Left renal pelvis (tissue), 4 donors: ENCODE results near the gene RELL1. TPM values are rescaled to one million over a fixed set of nuclear protein-coding genes. Genes with fewer than 3 reads are reported as not detected.

Experiments used
- DNase-seq, 4 donors: peaks; one replicate each; pipeline ENCODE4 v3.0.0-alpha.2; 2013; ENCODE audit warnings: low read depth in 4 of 4, low spot score in 3 of 4
- polyA plus RNA-seq, 4 donors: library from polyadenylated mRNA; unstranded; fragments of 120-200 nt; gene quantifications; one replicate each; pipeline ENCODE4 v1.2.1, GENCODE V29; 2013; ENCODE audit not compliant: insufficient read length in 4 of 4

The RELL1 gene
- polyA plus RNA-seq, 4 donors = 9.8 to 10.4 (median 10.2) TPM

DNA sequence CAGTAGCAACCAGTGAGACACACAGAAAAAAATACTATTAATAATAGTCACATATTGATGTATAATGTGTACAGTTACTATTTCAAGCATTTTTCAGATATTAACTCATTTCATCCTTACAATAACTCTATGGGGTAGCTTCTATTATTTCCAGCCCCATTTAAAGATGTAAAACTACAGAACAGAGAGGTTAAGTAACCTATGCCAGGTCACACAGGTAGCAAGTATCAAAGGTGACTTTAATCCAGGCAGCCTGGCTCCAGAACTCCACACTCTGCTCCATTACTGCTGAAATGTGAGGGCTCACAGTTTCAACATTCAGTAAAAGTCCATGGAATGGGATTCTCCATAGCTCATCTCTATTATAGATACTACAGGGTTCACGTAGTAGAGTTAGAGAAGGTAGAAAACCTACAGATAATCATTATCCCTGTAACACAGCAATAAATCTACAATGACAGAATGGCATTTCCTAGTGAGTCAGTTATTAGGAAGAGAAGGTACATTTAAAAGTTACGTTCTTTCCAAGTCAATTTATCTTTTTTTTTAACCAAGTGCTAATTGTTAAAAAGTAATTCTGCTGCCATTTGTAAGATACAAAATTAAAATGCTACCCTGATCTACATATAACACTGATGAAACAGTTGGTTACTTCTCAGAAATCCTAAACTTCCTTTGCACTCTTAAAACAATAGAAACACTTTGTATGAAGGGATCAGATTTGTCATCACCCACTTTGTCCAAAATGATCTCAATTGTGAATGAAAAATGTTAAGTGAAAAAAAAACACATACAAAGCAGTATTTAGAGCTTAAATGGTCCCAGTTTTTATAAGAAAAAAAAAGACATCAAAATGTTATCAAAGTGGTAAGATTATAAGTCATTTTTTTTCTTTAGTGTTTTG is 18.7 kb downstream of the RELL1 start:
- DNase-seq = no peak

DNA sequence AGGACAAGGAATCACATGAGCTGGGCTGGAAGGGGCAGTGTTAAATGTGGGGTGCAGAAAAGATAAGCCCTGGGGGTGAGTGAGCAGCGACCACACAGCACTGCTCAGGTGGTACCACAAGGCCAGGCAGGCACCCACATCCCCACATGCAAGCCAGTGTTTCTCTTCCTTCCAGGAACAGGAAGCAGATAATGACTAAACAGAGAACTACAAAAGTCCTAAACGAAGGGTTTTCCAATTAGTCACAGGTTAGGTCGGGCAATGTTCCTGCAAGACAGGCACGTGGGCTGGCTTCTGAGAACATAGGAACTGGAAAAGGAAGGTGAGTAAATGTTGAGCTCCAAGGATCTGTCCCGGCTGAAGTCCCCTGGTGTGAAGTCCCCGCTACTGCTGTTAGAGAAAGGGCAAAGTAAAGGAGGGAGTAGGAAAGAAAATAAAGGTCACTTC is 19.5 kb downstream of the RELL1 start:
- no peak for DNase-seq

DNA sequence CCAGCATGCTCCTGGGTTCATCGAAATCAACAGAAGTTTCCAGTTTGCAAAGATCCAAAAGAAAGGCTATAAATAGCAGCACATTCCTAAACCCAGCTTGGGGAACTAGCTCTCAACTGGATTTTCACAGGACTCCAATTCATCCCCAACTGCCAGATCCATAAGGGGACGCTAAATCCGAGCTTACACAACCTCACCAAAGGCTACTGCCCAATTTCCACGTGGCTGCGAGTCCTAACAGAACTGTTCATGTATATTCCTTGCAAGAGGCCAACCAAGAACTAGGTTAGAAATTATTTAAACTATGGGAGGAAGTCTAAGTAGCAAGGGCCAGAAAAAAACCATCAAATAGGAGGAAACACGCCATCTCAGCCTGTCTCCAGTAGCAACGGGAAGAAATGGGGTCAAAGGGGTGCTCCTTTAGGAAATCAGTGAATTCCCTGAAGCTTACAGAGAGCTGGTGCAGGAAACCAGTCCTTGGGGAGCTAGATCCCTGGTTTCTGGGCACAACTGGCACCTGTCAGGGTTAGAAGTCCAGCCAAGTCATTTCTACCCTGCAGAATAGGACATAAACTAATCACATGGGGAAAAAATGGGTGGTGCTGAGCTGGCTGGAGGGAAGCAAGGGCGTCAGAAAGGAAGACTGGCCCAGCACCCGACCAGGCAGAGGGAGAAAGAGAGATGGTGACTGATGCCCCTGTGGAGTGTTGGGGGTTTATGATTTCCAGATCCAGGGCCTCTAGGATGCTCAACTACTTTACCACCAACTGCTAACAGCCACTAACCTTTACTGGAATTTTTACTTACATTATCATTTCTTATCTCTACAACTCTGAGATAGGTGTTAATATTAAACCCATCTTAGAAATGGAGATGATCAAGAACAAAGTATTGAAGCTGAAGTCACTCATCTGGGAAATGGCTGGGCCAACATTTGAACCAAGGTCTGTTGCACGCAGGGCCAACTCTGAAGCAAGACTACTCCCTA is 20.5 kb downstream of the RELL1 start:
- DNase-seq = no peak

DNA sequence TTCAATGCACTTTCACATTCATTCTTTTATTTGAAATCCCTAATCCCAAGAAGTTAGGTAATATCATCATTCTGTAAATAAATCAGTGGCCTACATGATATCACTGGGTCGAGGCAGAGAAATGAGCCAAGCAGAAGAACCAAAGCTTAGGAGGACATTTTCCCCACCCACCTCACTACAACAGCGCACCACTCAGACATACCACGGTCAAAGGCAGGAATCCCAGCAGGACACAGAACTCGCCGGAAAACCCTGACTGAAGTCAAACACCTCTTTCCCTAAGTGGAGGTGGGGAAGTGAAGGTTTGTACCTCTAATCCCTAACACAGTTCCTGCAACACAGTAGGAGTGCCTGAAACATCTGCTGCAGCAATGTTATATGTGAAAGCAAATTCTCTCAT is 21.5 kb downstream of the RELL1 start:
- DNase-seq = no peak

DNA sequence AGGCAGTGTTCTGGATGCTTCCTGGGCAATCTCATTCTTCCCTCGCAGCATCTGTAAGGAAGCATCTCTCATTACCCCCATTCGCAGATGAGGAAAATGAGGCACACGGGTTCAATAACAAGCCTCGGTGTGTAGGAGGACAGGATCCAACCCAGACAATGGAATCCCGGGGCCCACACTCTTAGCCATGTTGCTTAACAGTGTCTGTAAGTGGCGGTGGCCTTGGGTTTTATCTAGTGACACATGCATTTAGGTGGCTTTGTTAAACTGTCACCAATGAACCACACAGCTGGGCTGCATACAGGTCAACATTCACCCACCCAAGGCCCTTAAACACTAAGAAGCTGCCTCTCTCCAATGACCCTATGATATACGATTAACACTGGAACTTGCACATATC is 22.6 kb downstream of the RELL1 start:
- DNase-seq = no peak

DNA sequence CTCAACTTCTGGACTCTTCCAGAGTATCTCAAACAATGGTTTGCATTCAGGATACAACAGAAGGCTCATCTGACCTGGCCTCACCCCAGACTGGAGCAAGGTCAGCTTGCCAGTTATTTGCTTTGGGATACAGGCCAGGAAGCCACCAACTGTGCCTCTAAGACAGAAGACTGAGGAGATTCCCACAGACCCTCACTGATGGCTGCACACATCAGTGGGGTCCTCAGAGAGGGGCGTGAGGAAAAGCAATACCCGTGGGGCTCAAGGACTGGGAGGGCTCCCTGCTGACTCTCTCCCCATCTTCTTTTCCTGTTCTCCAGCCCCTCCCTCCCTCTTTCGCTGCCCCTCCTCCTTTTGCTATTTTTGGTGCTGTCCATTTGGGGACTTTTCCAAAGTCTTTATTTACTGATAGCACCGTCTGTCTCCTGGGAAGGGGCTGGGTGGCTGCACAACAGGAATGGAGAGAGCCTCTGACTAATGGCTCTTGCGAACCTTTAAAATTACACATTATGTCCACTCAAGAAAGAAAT is 23.2 kb downstream of the RELL1 start:
- no peak for DNase-seq

DNA sequence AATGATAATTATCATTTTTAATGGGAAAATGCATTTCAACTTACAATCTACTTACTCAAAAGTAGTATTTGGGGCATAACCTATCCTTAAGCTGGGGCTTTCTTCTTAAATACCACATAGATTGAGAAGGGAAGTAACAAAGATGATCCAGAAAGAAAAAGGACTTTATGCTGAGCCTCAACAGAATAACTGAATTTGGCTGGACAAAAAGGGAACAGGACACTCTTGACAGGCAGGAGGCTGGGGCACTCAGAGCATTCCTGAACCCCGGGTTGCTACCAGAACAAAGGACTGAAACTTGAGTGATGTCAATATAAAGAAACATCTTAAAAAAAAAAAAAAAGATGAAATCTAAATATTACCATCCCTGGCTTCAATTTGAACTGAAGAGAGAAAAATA is 23.9 kb downstream of the RELL1 start:
- DNase-seq = no peak

DNA sequence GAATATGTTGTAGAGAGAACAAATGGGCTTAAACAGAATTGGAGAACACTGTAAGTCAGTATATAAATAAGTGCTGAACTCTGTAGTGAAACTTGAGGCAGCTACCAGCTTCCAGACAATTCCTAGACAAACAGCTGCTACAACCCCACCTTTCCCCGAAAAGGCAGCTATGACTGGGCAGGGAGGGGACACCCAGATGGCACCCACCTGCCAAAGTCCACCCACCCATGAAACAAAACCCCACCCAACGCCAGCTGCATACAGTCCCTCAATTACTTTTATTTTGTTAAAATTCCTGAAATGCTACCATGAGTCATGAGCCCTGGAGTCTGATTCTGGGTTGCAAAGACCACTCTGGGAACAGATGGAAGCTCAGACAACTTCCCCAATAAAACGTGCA is 24.4 kb downstream of the RELL1 start:
- no peak for DNase-seq

DNA sequence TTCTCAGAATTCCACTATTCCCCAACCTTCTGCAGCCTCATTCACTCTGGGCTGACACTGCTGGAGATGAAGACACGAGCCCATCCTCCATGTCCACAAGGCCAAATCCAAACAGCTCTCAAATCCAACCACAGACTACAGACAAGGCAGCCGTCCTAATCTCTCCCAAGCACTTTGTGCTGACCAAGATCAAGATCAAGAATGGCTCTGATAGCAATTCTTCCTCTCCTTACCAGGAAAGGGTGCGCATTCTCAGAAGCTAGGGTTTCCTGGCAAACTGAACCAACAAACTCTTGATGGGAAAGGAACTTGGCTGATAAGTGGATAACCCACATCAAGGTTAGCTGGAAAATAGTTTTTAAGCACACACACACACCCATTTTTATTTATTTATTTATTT is 26.5 kb downstream of the RELL1 start:
- no peak for DNase-seq

DNA sequence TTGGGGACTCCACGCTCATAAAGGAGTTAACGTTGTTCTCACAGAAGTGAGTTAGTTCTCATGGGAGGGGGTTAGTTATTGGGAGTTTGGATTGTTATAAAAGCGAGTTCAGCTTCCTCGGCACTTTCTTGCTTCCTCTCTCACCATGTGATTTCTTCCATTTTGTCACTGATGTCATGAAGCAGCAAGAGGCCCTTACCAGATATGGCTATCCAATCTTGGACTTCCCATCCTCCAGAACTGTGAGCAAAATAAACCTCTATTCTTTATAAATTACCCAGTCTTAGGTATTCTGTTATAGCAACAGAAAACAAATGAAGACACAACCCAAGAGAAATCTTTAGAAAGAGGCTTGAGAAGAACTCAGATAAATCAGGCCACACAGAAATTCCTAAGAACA is 29.5 kb downstream of the RELL1 start:
- DNase-seq = no peak

DNA sequence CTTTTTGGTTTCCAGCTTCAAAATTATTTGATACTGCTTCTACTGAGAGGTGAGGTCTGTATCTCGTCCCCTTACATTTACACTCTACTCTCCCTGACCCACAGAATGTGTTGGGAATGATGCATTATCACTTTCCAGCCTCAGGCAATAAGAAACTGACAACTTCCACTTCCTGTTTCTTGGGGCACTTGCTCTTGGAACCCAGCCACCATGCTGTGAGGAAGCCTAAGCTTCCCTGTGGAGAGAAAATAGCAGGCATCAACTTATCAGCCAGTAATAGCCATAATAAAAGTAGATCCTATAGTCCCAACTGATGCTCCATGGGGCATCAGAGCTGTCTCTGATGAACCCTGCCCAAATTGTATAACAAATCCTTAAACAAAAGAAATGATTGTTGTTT is 32.6 kb downstream of the RELL1 start:
- no peak for DNase-seq

DNA sequence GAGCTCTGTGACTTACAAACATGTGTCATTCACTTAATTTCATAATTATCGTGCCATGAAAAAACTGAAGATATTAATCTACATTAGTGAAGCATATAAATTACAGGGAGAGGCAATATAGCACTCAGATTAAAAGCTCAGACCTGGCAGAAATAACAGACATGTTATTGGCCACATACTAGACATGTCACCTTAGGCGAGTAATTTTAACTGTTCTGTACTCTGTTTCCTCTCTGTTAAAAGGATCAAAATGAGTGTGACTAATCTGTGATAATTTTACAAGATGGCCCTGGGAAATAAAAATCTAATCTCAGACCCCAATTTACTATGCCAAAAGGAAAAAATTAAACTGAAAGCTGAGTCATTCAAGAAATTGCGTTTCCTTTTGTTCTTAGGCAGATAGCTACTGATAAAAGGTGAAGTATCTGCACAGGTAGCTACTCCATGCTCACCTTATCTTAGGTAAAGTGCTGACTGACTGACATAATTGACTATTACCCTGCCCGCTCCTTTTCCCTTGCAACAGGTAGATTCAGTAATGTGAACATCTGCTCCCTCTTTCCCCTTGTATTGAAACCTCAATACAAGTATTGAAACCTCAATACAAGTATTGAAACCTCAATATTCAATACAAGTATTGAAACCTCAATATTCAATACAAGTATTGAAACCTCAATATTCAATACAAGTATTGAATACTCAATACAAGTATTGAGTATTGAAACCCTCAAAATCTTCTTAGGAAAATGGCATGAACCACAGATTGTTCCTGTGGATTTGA is 33.2 kb downstream of the RELL1 start:
- no peak for DNase-seq

DNA sequence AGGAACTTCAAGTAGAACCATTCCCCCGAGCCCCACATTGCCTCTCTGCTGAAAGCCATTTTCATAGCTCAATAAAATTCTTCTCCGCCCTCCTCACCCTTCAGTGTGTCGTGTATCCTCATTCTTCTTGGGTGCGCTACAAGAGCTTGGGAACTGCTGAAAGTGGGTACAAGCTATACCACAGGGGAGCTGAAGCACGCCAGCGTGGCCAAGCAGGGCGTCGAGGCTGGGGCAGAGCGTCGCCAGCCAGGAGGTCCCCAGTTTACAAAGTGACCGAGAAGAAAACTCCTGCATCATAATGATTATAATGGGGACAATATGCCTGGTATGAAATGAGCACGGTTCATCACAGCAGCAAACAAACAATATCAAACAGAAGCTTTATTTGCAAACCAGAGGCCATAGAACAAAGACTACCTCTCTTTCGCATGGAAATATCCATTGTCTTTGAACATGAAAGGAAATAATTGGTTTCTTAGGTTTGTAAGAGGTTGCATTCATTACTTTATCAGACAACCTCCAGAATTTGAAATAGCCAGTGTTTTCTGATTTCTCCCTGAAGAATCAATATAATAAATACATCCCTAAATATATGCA is 34.3 kb downstream of the RELL1 start:
- no peak for DNase-seq

DNA sequence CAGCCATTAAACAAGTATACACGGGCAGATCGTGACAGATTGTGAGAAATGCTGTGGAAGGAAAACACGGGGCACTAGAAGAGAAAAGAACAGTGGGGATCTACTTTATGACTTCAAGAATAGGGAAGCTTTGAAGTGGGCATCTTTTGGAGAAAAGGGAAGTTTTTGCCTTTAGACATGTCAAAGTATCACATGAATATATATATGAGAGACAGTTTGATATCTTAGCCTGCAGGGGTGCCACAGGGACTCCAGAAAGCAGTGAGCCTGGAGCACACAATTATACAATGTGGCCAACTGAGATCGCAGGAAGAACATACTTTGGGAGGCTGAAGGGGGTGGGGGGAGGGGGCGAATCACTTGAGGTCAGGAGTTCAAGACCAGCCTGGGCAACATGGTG is 35.7 kb downstream of the RELL1 start:
- no peak for DNase-seq

DNA sequence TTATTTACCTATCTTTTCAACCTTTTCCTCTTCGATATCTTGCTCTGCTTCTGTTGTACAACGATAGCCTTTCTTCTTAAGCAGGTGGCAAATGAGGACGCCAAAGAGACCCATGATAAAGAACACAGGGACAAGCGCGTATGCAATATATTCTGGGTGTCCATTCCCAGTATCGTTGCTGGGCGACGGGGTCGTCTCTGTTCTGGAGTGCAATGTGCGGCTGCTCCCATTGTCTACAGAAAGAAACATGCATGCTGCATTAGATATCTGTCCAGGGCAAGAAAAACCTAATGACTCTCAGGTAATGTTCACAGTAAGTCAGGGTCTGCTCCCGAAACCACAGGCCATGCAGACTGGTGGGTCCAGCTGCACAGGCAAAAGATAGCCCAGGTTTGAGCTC is 36.9 kb downstream of the RELL1 start:
- no peak for DNase-seq

DNA sequence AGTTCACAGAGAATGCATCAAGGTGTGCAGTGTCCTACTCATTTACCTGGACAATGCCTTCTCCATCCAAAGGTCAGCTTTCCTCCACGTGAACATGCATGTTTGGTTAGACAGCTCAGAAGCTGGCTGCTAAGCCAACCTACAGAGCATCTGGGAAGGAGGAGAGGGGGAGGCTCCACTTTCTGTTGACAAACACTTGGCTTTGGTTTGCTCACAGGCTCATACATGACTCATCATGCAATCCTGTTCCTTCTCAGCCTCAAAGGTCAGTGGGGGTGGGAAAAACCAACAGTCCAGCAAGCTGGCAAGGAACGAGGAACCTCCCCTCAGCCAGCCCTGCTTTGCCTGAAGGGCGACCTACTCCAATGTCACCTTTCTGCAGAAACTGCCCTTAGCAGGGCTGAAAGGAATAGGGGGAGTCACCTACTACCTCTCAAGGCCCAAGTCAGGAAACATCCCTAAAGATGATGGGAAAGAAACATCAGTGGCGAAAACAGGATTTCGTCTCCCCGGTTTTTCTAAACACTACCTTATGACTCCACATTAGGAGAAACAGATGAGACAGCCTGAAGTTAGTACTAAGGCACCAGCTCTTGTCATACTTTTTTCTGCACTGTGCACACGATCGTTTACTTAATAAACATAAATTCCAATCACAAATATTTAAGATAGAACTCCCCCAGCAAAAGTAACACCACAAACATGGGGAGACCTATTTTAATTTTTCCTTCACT is 37.9 kb downstream of the RELL1 start:
- DNase-seq = peak in 3 of 4 donors; percentile 32 to 42 (median 32)

DNA sequence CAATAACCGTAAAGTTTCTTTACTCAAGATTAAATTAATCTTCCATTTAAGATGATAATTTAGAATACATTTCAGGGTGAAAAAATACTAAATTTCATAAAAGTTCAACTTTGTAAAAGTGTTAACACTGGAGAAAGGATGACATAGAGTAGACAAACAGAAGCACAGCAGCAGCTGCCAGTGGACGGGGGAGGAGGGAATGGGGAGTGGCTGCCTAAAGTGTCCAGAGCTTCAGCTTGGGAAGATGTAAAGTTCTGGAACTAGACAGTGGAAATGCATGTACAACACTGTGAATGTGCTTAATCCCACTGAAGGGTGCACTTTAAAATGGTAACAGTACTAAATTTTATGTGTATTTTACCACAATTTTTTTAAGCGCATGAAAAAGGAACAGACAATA is 39.9 kb downstream of the RELL1 start:
- no peak for DNase-seq

DNA sequence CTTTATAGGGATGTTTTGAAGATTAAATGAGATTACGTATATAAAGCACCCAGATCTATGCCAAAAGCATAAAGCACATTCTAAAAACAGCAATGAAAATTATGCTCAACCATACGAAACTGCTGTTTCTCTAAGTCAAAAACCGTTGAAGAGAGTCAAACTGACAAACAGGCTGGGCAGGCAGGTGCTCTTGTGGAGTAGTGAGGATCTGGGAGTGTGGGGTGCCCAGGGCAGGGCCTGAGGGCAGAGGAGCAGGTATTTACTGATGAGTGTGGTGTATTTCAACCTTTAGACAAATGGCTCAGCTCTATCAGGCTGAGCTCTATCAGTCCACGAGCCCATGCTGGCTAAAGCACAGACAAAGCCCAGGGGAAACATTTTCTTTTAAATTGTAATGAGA is 40.4 kb downstream of the RELL1 start:
- DNase-seq = no peak

DNA sequence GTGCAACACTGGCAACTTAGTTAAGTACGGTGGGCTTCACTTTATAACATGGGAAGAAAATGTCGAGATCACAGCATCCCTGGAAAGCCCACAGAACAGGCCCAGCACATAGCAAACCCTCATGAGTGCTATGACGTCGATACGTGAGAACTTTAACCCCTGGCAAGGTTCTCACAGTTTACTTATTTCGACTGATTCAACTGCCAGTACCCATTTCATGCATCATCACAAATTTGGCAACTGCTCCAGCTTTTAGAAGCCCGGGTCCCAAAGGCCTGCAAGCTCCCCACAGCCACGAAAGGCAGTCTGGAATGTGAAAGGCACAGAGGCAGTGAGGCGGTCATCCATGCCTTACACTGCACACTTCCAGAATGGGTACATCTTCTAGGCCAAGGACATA is 41.2 kb downstream of the RELL1 start:
- DNase-seq = no peak
